Bronchus fibroblast of lung (primary cell): ENCODE data around the gene PPP1R15A. TPM values are rescaled to one million over a fixed set of nuclear protein-coding genes. Genes with fewer than 3 reads are reported as not detected.

Experiments used
- total RNA-seq: library from RNA; depleted of rRNA; stranded (reverse); fragments of >200 nt; gene quantifications from 2 replicates; pipeline ENCODE4 v1.2.3, GENCODE V29; 2015

PPP1R15A gene
- 23.3 and 33.8 TPM in 2 replicates for total RNA-seq

DNA sequence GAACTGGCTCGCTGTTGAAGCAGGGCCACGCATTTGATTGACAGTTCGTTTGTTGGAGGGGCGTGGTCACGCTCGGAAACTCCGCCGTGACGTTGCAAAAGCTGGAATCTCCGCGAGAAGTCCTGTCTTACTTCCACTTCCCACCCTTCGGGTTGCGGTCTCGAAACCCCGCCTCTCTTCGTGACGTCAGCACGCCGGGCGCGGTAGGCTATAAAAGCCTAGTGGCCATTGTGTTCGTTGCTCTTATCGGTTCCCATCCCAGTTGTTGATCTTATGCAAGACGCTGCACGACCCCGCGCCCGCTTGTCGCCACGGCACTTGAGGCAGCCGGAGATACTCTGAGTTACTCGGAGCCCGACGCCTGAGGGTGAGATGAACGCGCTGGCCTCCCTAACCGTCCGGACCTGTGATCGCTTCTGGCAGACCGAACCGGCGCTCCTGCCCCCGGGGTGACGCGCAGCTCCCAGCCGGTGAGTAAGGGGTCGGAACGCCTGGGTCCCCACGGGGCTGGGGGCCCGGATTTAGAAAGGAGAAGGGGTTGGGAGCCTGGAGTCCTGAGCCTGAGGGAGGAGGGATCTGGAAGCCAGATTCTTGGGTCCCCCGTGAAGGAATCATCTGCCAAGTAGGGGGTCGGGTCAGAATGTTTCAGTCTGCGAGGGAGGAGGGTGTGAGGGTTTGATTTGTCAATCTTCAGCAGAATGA lies at the start of gene PPP1R15A:
TSS of gene PPP1R15A (plus strand) at position 240 of the 702 bp plus-strand sequence. CDS start 813 bp downstream, outside the sequence.

DNA sequence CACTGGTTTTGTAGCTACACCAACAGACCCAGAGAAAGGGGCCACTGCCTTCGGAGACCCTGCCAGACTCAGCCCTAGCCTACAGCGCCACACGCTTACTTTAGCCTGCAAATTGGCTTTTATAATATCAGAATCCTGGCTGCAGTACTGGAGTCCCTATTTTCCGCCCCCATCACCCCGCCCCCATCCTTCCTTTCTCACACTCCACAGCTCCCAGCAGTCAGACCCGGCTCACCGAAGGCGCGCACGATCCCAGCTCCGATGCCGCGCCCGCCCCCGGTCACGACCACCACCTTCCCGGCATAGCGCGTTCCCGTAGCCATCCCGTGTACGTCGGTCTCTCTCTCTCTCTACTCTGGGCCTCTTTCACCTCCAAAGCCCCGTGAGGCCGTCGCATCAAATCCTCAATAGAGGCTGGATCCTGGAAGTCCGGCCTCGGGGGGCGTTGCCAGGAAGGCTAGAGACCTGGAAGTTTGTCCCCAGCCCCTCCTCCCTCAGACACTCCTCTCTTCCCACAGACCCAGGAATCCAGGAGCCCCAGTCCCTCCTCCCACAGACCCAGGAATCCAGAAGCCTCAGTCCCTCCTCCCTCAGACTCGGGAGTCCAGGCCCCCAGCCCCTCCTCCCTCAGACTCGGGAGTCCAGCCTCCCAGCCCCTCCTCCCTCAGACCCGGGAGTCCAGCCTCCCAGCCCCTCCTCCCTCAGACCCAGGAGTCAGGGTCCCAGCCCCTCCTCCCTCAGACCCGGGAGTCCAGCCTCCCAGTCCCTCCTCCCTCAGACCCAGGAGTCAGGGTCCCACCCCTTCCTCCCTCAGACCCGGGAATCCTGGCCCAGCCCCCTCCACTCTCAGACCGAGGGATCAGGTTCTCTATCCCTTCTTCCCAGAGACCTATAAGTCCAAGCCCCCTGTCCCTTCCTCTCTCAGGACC lies 35.9 kb upstream of the PPP1R15A start, which contains the start of gene HSD17B14:
TSS of gene HSD17B14 (minus strand) at position 403 of the 929 bp plus-strand sequence. CDS start at position 323, 80 bp downstream.

DNA sequence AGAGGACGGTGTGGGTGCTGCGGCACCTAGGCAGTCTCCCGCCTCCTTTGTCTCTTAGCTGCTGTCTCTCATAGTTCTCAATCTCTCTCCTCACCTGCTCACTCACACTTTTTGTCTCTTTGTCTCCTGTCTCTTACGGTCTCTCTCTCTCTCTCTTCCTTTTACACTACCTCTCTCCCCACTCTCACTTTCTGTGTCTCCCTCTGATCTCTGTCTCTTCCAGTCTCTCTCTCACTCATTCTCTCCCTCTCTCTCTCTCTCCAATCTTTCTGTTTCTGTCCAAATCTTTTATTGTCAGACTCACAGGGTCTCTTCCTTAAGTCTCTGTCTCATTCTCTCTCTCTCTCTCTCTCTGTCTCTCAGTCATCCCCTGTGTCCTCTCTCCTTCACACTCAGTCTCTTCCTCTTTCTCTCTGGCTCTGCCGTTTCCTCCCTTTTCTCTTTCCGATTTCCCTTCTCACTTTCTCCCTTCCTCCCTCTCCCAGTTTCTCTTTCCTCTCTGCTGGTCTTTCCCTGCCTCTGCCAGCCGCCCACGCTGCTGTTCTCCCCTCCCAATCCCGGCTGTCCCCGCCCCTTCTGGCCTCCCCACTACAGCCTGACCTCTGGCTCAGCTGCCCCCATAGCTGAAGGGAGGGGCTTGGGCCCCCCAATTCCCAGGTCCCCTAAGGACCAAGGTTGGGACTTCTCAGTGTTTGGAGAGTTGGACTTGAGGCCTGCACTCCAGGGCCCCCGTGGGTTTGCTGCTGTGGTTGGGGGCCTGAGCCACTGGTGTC lies 3.9 kb upstream of the PPP1R15A start, which contains the start of gene PLEKHA4:
TSS of gene PLEKHA4 (minus strand) at position 504 of the 773 bp plus-strand sequence. CDS start 997 bp downstream, outside the sequence.

DNA sequence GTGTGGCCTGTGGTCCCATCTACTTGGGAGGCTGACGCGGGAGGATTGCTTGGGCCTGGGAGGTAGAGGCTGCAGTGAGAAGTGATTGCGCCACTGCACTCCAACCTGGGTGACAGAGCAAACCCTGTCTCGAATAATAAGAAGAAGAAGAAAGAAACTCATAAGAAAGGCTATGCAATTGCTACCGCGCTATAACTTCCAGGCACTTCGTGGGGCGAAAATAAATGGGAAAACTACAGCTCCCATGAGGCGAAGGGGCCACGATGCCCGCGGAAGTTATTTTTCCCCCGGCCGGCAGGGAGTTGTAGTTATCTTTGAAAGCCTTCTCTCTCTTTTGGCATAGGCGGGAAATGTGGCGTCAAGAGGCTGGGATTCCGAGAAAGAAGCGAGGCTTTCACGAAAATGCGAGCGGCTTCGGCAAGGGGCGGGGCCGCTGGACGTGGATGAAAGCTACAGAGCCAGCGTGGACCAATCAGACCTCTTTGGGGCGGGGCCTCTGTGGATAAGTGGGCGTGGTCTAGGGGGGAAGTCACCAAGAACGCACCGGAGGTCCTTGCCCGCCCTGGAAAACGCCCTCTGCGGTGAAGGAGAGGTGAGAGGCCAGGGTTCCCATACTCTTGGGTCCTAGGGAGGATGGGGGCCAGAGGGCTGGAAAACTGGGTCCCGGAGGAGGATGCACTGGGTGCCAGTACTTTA lies 27.7 kb downstream of the PPP1R15A start, which contains the start of gene NUCB1:
TSS of gene NUCB1 (plus strand) at position 532 of the 696 bp plus-strand sequence. CDS start 485 bp downstream, outside the sequence.

Other genes with a start within 250 kb of the PPP1R15A start
- 4.2 and 4.5 TPM in 2 replicates for gene DBP, start 235.0 kb upstream of the PPP1R15A start, total RNA-seq
- 0.74 and 0.84 TPM in 2 replicates for gene CA11, start 226.2 kb upstream of the PPP1R15A start, total RNA-seq
- 0.34 TPM in 1 of 2 replicates, not detected in the other for gene NTN5, start 199.4 kb upstream of the PPP1R15A start, total RNA-seq
- not detected in 2 replicates for gene FUT2, start 176.4 kb upstream of the PPP1R15A start, total RNA-seq
- 5.0 and 5.2 TPM in 2 replicates for gene MAMSTR, start 152.7 kb upstream of the PPP1R15A start, total RNA-seq
- gene RASIP1, start 131.8 kb upstream of the PPP1R15A start, total RNA-seq = 8.3 and 8.7 TPM in 2 replicates
- gene IZUMO1, start 125.5 kb upstream of the PPP1R15A start, total RNA-seq = under 0.01 TPM in 1 of 2 replicates, not detected in the other
- gene FUT1, start 119.8 kb upstream of the PPP1R15A start, total RNA-seq = 0.15 and 0.17 TPM in 2 replicates
- gene FGF21, start 116.9 kb upstream of the PPP1R15A start, total RNA-seq = not detected in 2 replicates
- gene BCAT2, start 61.4 kb upstream of the PPP1R15A start, total RNA-seq = 61.5 and 67.0 TPM in 2 replicates
- 2.7 and 6.5 TPM in 2 replicates for gene HSD17B14, start 35.9 kb upstream of the PPP1R15A start, total RNA-seq
- gene PLEKHA4, start 3.8 kb upstream of the PPP1R15A start, total RNA-seq = 11.4 and 20.1 TPM in 2 replicates
- 0.17 and 0.45 TPM in 2 replicates for gene TULP2, start 26.3 kb downstream of the PPP1R15A start, total RNA-seq
- 166 and 176 TPM in 2 replicates for gene NUCB1, start 27.9 kb downstream of the PPP1R15A start, total RNA-seq
- not detected in 2 replicates for gene DHDH, start 61.3 kb downstream of the PPP1R15A start, total RNA-seq
- 127 and 135 TPM in 2 replicates for gene BAX, start 82.5 kb downstream of the PPP1R15A start, total RNA-seq
- gene FTL, start 92.9 kb downstream of the PPP1R15A start, total RNA-seq = 3,185 and 3,463 TPM in 2 replicates
- 28.7 and 30.8 TPM in 2 replicates for gene GYS1, start 120.9 kb downstream of the PPP1R15A start, total RNA-seq
- gene RUVBL2, start 121.5 kb downstream of the PPP1R15A start, total RNA-seq = 350 and 368 TPM in 2 replicates
- gene LHB, start 144.7 kb downstream of the PPP1R15A start, total RNA-seq = 0.45 TPM in 1 of 2 replicates, not detected in the other
- gene CGB3, start 151.9 kb downstream of the PPP1R15A start, total RNA-seq = not detected in 2 replicates
- gene CGB2, start 159.5 kb downstream of the PPP1R15A start, total RNA-seq = 0.34 TPM in 1 of 2 replicates, not detected in the other
- 2.9 TPM in 1 of 2 replicates, not detected in the other for gene CGB1, start 164.5 kb downstream of the PPP1R15A start, total RNA-seq
- gene CGB5, start 171.4 kb downstream of the PPP1R15A start, total RNA-seq = not detected in 2 replicates
- not detected in 2 replicates for gene CGB8, start 176.7 kb downstream of the PPP1R15A start, total RNA-seq
- gene CGB7, start 185.3 kb downstream of the PPP1R15A start, total RNA-seq = 0.30 and 0.34 TPM in 2 replicates
- gene NTF4, start 192.4 kb downstream of the PPP1R15A start, total RNA-seq = not detected in 2 replicates
- gene KCNA7, start 200.3 kb downstream of the PPP1R15A start, total RNA-seq = not detected in 2 replicates
- 178 and 179 TPM in 2 replicates for gene SNRNP70, start 213.0 kb downstream of the PPP1R15A start, total RNA-seq
- 4.7 and 5.2 TPM in 2 replicates for gene LIN7B, start 241.9 kb downstream of the PPP1R15A start, total RNA-seq
- gene C19orf73, start 246.7 kb downstream of the PPP1R15A start, total RNA-seq = 2.2 and 3.3 TPM in 2 replicates
- 2.2 TPM in 2 replicates for gene PPFIA3, start 247.1 kb downstream of the PPP1R15A start, total RNA-seq